22Rv1 (cell line): ENCODE results near the gene GJD3.

Experiments used
- H3K27ac ChIP-seq: fragments of 450-650 bp; 2 replicates; pipeline ENCODE4 v1.5.1; 2017
- CTCF ChIP-seq: fragments of 450-650 bp; IDR thresholded peaks from 2 replicates; pipeline ENCODE4 v1.5.1; 2017; ENCODE audit warnings: mild to moderate bottlenecking
- ZFX ChIP-seq: fragments of 450-650 bp; IDR thresholded peaks from 2 replicates; pipeline ENCODE4 v1.6.1; 2017; ENCODE audit warnings: antibody characterized with exemption, borderline replicate concordance

Gene GJD3

GRCh38 chr17:40354221-40355122 is 10.1 kb downstream of the GJD3 start:
- no peak overlapping the region for H3K27ac ChIP-seq

GRCh38 chr17:40352779-40353394 is 11.7 kb downstream of the GJD3 start:
- H3K27ac ChIP-seq = no peak overlapping the region
- no peak for TF ChIP-seq ZFX
- TF ChIP-seq CTCF = no peak

More at GRCh38 chr17:40354221-40355122, 10.1 kb downstream of the GJD3 start:
- TF ChIP-seq CTCF = no peak
- no peak for TF ChIP-seq ZFX

DNA sequence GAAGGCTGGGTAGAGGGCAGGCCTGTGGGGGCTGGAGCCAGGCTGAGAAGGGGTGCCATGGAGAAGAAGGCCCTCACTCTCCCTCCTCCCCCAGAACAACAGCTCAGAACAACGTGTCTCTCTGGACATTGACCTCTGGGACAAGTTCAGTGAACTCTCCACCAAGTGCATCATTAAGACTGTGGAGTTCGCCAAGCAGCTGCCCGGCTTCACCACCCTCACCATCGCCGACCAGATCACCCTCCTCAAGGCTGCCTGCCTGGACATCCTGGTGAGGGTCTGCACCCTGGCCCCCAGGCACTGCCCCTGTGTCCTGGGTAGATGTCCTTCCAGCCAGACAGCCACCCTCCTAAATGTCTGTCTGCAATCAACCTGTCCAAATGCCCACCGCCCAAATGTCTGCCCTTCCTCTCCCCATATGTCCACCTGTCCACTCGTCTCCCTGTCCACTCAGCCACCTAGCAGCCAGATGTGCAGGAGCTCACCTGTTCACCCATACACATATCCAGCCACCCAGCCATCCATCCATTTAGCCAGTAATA is 12.2 kb downstream of the GJD3 start:
- H3K27ac ChIP-seq = no peak overlapping the region
- TF ChIP-seq CTCF = no peak
- TF ChIP-seq ZFX = no peak

- TF ChIP-seq CTCF = no peak
- no peak for TF ChIP-seq ZFX
- no peak overlapping the region for H3K27ac ChIP-seq
These were observed 12.9 kb downstream of the GJD3 start for GRCh38 chr17:40351359-40352236.

- TF ChIP-seq CTCF (no peak), ZFX (no peak)
These were observed 13.7 kb downstream of the GJD3 start for GRCh38 chr17:40350689-40351358.

GRCh38 chr17:40349895-40350688 is 14.4 kb downstream of the GJD3 start:
- H3K27ac ChIP-seq = no peak overlapping the region
- TF ChIP-seq CTCF = no peak
- TF ChIP-seq ZFX = no peak

More at GRCh38 chr17:40350689-40351358, 13.7 kb downstream of the GJD3 start:
- H3K27ac ChIP-seq = no peak overlapping the region
